K562 (cell line): ENCODE data around the gene CHCT1. TPM values are rescaled to one million over a fixed set of nuclear protein-coding genes. Genes with fewer than 3 reads are reported as not detected.

Experiments used
- ATAC-seq: fragments of 200-7000 bp; cut with Tn5 transposase; 3 replicates; pipeline ENCODE4 v1.9.1; 2020; ENCODE audit warnings: moderate library complexity
- BruUV-seq: library from RNA; stranded (reverse); fragments of 400-500 nt; replicated peaks from 2 replicates; lab custom pipeline; 2021; lab: Mats Ljungman, UMichigan
- CTCF ChIA-PET: fragments of 300-600 bp; formaldehyde crosslinking; extraction: SDS; loops from one replicate; lab custom pipeline; 2021; ENCODE audit warnings: low intra/inter-chr PET ratio; lab: Yijun Ruan, JAX
- POLR2A ChIA-PET: fragments of 300-600, 350-650 bp; sonication (Branson Sonifier 250); formaldehyde crosslinking; extraction: SDS; loops from one replicate; lab custom pipeline; 2021; ENCODE audit warnings: antibody characterized with exemption, inconsistent platforms; lab: Yijun Ruan, JAX
- DNase-seq, 4 experiments: peaks; one replicate each; pipeline versions ENCODE4 v3.0.0 to v3.0.0-alpha.2; 2011 to 2018; ENCODE audit warnings: low spot score in 3 of 4, mixed read lengths in 3 of 4; ENCODE audit errors: extremely low read depth in 1 of 4
- FAIRE-seq: peaks from 2 replicates; lab custom pipeline; 2011; peaks lifted over from hg19 to GRCh38; lab: Jason Lieb, UNC
- H2AFZ ChIP-seq: 2 replicates; pipeline ENCODE4 v1.6.0; 2011; ENCODE audit warnings: low read depth, low read length, control low read depth, inconsistent platforms
- H3K27ac ChIP-seq: fragments of 200-600 bp; 3 replicates; pipeline ENCODE4 v1.8.0; 2011; ENCODE audit warnings: low read depth, mild to moderate bottlenecking, control low read depth, inconsistent platforms, low read length, moderate library complexity, mixed read lengths; ENCODE audit errors: extremely low read depth
- H3K27me3 ChIP-seq, 2 experiments: fragments of 300-600 bp in 1 of 2; 2 replicates in 1 of 2; 3 replicates in 1 of 2; pipeline versions ENCODE4 v1.6.0 to v1.8.0; 2011; ENCODE audit warnings: inconsistent platforms in 2 of 2, low read length in 2 of 2, mild to moderate bottlenecking in 1 of 2, mixed read lengths in 1 of 2, moderate library complexity in 1 of 2; ENCODE audit not compliant: control insufficient read depth in 2 of 2, insufficient read depth in 2 of 2
- H3K36me3 ChIP-seq: fragments of 300-600 bp; 3 replicates; pipeline ENCODE4 v1.8.0; 2011; ENCODE audit warnings: mild to moderate bottlenecking, low read length, inconsistent platforms; ENCODE audit not compliant: control insufficient read depth, insufficient read depth
- H3K4me1 ChIP-seq, 2 experiments: fragments of 200-600 bp in 1 of 2; replicated peaks in 1 of 2; 2 replicates in 1 of 2; 3 replicates in 1 of 2; pipeline versions ENCODE4 v1.5.1 to v1.8.0; 2011; ENCODE audit warnings: inconsistent platforms in 2 of 2, low read length in 2 of 2, mild to moderate bottlenecking in 1 of 2, mixed read lengths in 1 of 2, moderate library complexity in 1 of 2; ENCODE audit not compliant: control insufficient read depth in 2 of 2, insufficient read depth in 2 of 2
- H3K4me2 ChIP-seq: 2 replicates; pipeline ENCODE4 v1.6.1; 2011; ENCODE audit warnings: low read length, control low read depth, inconsistent platforms, mixed read lengths; ENCODE audit not compliant: insufficient read depth
- H3K4me3 ChIP-seq: fragments of 200-600 bp; sonication (generic), shearing (Covaris generic); 2 replicates; pipeline ENCODE4 v1.5.1; 2016; ENCODE audit warnings: control low read depth, inconsistent platforms
- H3K79me2 ChIP-seq: fragments of 200-600 bp; 3 replicates; pipeline ENCODE4 v1.8.0; 2011; ENCODE audit warnings: low read length, inconsistent platforms; ENCODE audit not compliant: control insufficient read depth, insufficient read depth
- H3K9ac ChIP-seq, 2 experiments: 2 replicates each; pipeline versions ENCODE4 v1.6.0 to v1.6.1; 2011; ENCODE audit warnings: low read depth in 2 of 2, low read length in 2 of 2, control low read depth in 1 of 2, inconsistent platforms in 1 of 2, mild to moderate bottlenecking in 1 of 2, mixed read lengths in 1 of 2; ENCODE audit not compliant: insufficient read depth in 1 of 2
- H3K9me1 ChIP-seq: one replicate; pipeline ENCODE4 v1.6.0; 2011; ENCODE audit warnings: inconsistent platforms, mild to moderate bottlenecking, low read length, moderate library complexity; ENCODE audit not compliant: control insufficient read depth, insufficient read depth
- H3K9me3 ChIP-seq: replicated peaks from 2 replicates; pipeline ENCODE4 v1.5.1; 2011; ENCODE audit warnings: low read depth, low read length, inconsistent platforms; ENCODE audit not compliant: control insufficient read depth, insufficient read depth
- H4K20me1 ChIP-seq: replicated peaks from 2 replicates; pipeline ENCODE4 v1.6.1; 2011; ENCODE audit warnings: low read length, inconsistent platforms, mixed read lengths; ENCODE audit not compliant: control insufficient read depth, insufficient read depth
- CBFA2T3 ChIP-seq: fragments of 450-650 bp; IDR thresholded peaks from 2 replicates; pipeline ENCODE4 v1.6.1; 2017
- CREB5 ChIP-seq: fragments of 250-450 bp; sonication (Bioruptor Pico); IDR thresholded peaks from 2 replicates; pipeline ENCODE4 v1.5.0; 2020; ENCODE audit warnings: mild to moderate bottlenecking
- HDAC3 ChIP-seq: fragments of 450-650 bp; IDR thresholded peaks from 2 replicates; pipeline ENCODE4 v1.6.1; 2018; ENCODE audit warnings: borderline replicate concordance, mild to moderate bottlenecking, moderate library complexity; ENCODE audit not compliant: partially characterized antibody
- HOXB6 ChIP-seq: fragments of 250-450 bp; sonication (Bioruptor Pico); IDR thresholded peaks from 2 replicates; pipeline ENCODE4 v1.5.1; 2022; ENCODE audit warnings: mild to moderate bottlenecking, borderline replicate concordance
- IRF2 ChIP-seq: sonication (generic); formaldehyde crosslinking; IDR thresholded peaks from 2 replicates; pipeline ENCODE4 v1.8.1; 2022; ENCODE audit warnings: mild to moderate bottlenecking, missing genetic modification reagents
- MTA1 ChIP-seq: fragments of 450-650 bp; IDR thresholded peaks from 2 replicates; pipeline ENCODE4 v1.6.1; 2017; ENCODE audit warnings: borderline replicate concordance
- RFX5 ChIP-seq: IDR thresholded peaks from 2 replicates; pipeline ENCODE4 v1.6.1; 2011; ENCODE audit warnings: low read depth, mild to moderate bottlenecking, improper control_type of control experiment, low read length
- TEAD1 ChIP-seq, 2 experiments: fragments of 450-650 bp in 1 of 2; sonication (generic) in 1 of 2; formaldehyde crosslinking; IDR thresholded peaks; 2 replicates each; pipeline versions ENCODE4 v1.4.0 to v1.8.0; 2020 to 2022; ENCODE audit warnings: mild to moderate bottlenecking in 2 of 2, missing genetic modification reagents in 1 of 2
- YBX1 ChIP-seq: fragments of 450-650 bp; IDR thresholded peaks from 2 replicates; pipeline ENCODE4 v1.7.1; 2016; ENCODE audit warnings: mild to moderate bottlenecking
- ZNF507 ChIP-seq: conservative IDR thresholded peaks from 2 replicates; pipeline ENCODE4 v1.6.1; 2017; ENCODE audit warnings: missing genetic modification characterization, missing compliant biosample characterization
- in situ Hi-C: fragments of 300-500 bp; cut with MboI; formaldehyde crosslinking; loops from 4 replicates; pipeline ENCODE4 v1.15.0; 2018; ENCODE audit warnings: inconsistent platforms, mixed read lengths
- intact Hi-C: fragments of 100-400 bp; cut with micrococcal nuclease; formaldehyde crosslinking; loops from 2 replicates; pipeline ENCODE4 v1.14.2; 2022
- polyA plus RNA-seq, 8 experiments: library from polyadenylated mRNA; depleted of rRNA in 4 of 8; stranded (reverse) in 5 of 8; unstranded in 3 of 8; fragments of >200 nt; fragmentation: Nextera tagmentation in 2 of 8; fragmentation: Illumina TruSeq in 1 of 8; extraction: Ambion mirVana in 2 of 8; extraction: Trizol in 1 of 8; gene quantifications; 2 replicates each; pipeline versions ENCODE4 v1.2.1 to v1.2.3, GENCODE V29; 2011 to 2014; ENCODE audit warnings: inconsistent platforms in 1 of 8, missing spikeins in 1 of 8
- total RNA-seq, 7 experiments: library from RNA; depleted of rRNA in 6 of 7; stranded (reverse); fragments of >200 nt in 6 of 7; fragmentation: Illumina TruSeq in 2 of 7; extraction: Trizol in 2 of 7; gene quantifications; 2 replicates each; pipeline versions ENCODE4 v1.2.1 to v1.2.3, GENCODE V29; 2011 to 2021; ENCODE audit warnings: low replicate concordance in 1 of 7
- TF ChIP-seq, protein P1 (sequence below): fragments of 450-650 bp; IDR thresholded peaks from 2 replicates; pipeline ENCODE4 v1.7.1; 2018; ENCODE audit warnings: mild to moderate bottlenecking, low read depth; ENCODE audit not compliant: partially characterized antibody

CHCT1 gene
- total and polyA plus RNA-seq, 9 of the 15 experiments (the other 6 are each of a cell fraction or from before 2014, with no cell fraction given) = not detected

DNA sequence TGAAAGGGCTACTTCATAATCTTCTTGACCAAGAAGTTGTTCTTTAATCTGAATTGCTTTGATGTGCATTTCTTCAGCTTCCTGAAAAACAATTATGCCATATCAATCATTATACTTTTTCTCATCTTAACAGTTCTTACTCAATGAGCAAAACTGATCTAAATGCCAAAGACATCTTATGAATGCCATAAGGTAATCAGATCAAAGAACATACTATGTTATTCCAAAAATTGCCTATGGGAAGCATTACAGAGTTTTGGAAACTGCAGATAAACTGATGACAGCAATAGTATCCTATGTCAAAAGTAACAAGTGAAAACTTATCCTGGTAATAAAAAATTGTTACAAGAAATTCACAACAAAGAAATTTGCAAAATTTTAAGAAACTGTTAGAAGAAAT lies 29.7 kb downstream of the CHCT1 start:
- Histone ChIP-seq H4K20me1 (no peaks in the 10 kb centered on the region), H3K27ac (no peak overlapping the region), H3K4me1 (no peaks in the 10 kb centered on the region), H3K4me2 (no peak overlapping the region), H3K4me3 (no peak overlapping the region), H3K79me2 (no peaks in the 10 kb centered on the region), H3K9ac (no peak overlapping the region), H3K36me3 (peaks cover 28% of the 10 kb centered on the region; the same call in 1 of the 3 replicates), H3K27me3 (no peaks in the 10 kb centered on the region), H3K9me1 (no peaks in the 10 kb centered on the region), H2AFZ (no peak overlapping the region), H3K9me3 (no peaks in the 10 kb centered on the region)
- no peak for FAIRE-seq
- TF ChIP-seq HOXB6 = no peak
- no peak for TF ChIP-seq CREB5
- TF ChIP-seq YBX1 = no peak
- TF ChIP-seq MTA1 = no peak
- TF ChIP-seq TEAD1 (CRISPR knock-in tag; IDR thresholded peaks at IDR 0.05) = no peak
- TF ChIP-seq, protein P1, sequence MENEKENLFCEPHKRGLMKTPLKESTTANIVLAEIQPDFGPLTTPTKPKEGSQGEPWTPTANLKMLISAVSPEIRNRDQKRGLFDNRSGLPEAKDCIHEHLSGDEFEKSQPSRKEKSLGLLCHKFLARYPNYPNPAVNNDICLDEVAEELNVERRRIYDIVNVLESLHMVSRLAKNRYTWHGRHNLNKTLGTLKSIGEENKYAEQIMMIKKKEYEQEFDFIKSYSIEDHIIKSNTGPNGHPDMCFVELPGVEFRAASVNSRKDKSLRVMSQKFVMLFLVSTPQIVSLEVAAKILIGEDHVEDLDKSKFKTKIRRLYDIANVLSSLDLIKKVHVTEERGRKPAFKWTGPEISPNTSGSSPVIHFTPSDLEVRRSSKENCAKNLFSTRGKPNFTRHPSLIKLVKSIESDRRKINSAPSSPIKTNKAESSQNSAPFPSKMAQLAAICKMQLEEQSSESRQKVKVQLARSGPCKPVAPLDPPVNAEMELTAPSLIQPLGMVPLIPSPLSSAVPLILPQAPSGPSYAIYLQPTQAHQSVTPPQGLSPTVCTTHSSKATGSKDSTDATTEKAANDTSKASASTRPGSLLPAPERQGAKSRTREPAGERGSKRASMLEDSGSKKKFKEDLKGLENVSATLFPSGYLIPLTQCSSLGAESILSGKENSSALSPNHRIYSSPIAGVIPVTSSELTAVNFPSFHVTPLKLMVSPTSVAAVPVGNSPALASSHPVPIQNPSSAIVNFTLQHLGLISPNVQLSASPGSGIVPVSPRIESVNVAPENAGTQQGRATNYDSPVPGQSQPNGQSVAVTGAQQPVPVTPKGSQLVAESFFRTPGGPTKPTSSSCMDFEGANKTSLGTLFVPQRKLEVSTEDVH = no peak
- TF ChIP-seq IRF2 = no peak
- no peak for TF ChIP-seq HDAC3
- TF ChIP-seq CBFA2T3 = no peak
- no peak for TF ChIP-seq ZNF507 (tag)
- no peak for TF ChIP-seq RFX5
- no peak for ATAC-seq
- in situ Hi-C loops (no loop called here), intact Hi-C loops (no loop called here)
- ChIA-PET CTCF (no interaction called here), POLR2A (interaction anchor here (1.3 kb wide), 1 partner anchor 12 kb away, joined by 5 read pairs; no protein-coding TSS in a partner anchor)
- DNase-seq = no peak
- no TSS peak for BruUV-seq
